PC-9 (cell line): ENCODE results near the gene RSPH1. TPM values are rescaled to one million over a fixed set of nuclear protein-coding genes. Genes with fewer than 3 reads are reported as not detected.
A peak's percentile ranks its signal among the peaks of the same experiment; 100 is the strongest.

Experiments
- BruUV-seq: library from RNA; stranded (reverse); fragments of 400-500 nt; replicated peaks from 2 replicates; lab custom pipeline; 2021; lab: Mats Ljungman, UMichigan
- CTCF ChIA-PET: fragments of 300-600 bp; sonication (Branson Sonifier 250); formaldehyde crosslinking; loops from one replicate; lab custom pipeline; 2022; ENCODE audit warnings: antibody characterized with exemption; lab: Charles Lee
- POLR2A ChIA-PET: fragments of 300-600 bp; sonication (Branson Sonifier 250); formaldehyde crosslinking; loops from one replicate; lab custom pipeline; 2022; ENCODE audit warnings: antibody characterized with exemption; ENCODE audit not compliant: unreplicated experiment; lab: Charles Lee
- DNase-seq, 2 experiments: peaks; one replicate each; pipeline versions ENCODE4 v3.0.0 to v3.0.0-alpha.2; 2015 to 2022; ENCODE audit warnings: mixed read lengths in 1 of 2
- H2AFZ ChIP-seq: fragments of 200-600 bp; sonication (generic); 2 replicates; pipeline ENCODE4 v1.8.1; 2017; ENCODE audit warnings: antibody characterized with exemption
- H3F3A ChIP-seq: fragments of 200-600 bp; sonication (generic); 2 replicates; pipeline ENCODE4 v1.8.1; 2017; ENCODE audit warnings: antibody characterized with exemption, mild to moderate bottlenecking, low read depth; ENCODE audit not compliant: insufficient read depth
- H3K27ac ChIP-seq: fragments of 200-600 bp; sonication (generic); 2 replicates; pipeline ENCODE4 v1.6.1; 2016; ENCODE audit warnings: mixed run types
- H3K27me3 ChIP-seq: fragments of 200-600 bp; sonication (generic); 2 replicates; pipeline ENCODE4 v1.6.1; 2016; ENCODE audit warnings: low read depth, mixed run types; ENCODE audit not compliant: insufficient read depth
- H3K36me3 ChIP-seq: fragments of 200-600 bp; sonication (generic); 2 replicates; pipeline ENCODE4 v1.6.1; 2016; ENCODE audit warnings: low read depth, mixed run types
- H3K4me1 ChIP-seq: fragments of 200-600 bp; sonication (generic); replicated peaks from 2 replicates; pipeline ENCODE4 v1.6.1; 2016; ENCODE audit warnings: mixed run types; ENCODE audit not compliant: insufficient read depth
- H3K4me2 ChIP-seq: fragments of 200-600 bp; sonication (generic); 2 replicates; pipeline ENCODE4 v1.6.1; 2017; ENCODE audit warnings: mixed run types
- H3K4me3 ChIP-seq: fragments of 200-600 bp; sonication (generic); 2 replicates; pipeline ENCODE4 v1.6.1; 2016; ENCODE audit warnings: mixed run types
- H3K79me2 ChIP-seq: fragments of 200-600 bp; sonication (generic); 2 replicates; pipeline ENCODE4 v1.6.1; 2017; ENCODE audit warnings: low read depth, mixed run types
- H3K9me2 ChIP-seq: fragments of 200-600 bp; sonication (generic); 2 replicates; pipeline ENCODE4 v1.8.1; 2017; ENCODE audit warnings: mild to moderate bottlenecking; ENCODE audit not compliant: insufficient read depth
- H3K9me3 ChIP-seq: fragments of 200-600 bp; sonication (generic); 2 replicates; pipeline ENCODE4 v1.8.1; 2016; ENCODE audit warnings: low read depth; ENCODE audit not compliant: insufficient read depth
- H4K20me1 ChIP-seq: fragments of 200-600 bp; sonication (generic); 2 replicates; pipeline ENCODE4 v1.8.1; 2017; ENCODE audit not compliant: insufficient read depth
- CTCF ChIP-seq: fragments of 200-600 bp; sonication (generic); conservative IDR thresholded peaks from 2 replicates; pipeline ENCODE4 v1.6.1; 2017; ENCODE audit warnings: mixed run types, antibody characterized with exemption, mild to moderate bottlenecking, moderate library complexity
- EZH2 ChIP-seq: fragments of 200-600 bp; sonication (generic); IDR thresholded peaks from 2 replicates; pipeline ENCODE4 v1.8.0; 2017; ENCODE audit warnings: antibody characterized with exemption, low read depth
- intact Hi-C: fragments of 100-400 bp; cut with micrococcal nuclease; formaldehyde crosslinking; loops from one replicate; pipeline ENCODE4 v1.10.0; 2022; ENCODE audit not compliant: unreplicated experiment
- total RNA-seq: library from RNA; stranded (reverse); gene quantifications from 2 replicates; pipeline ENCODE4 v1.2.3, GENCODE V29; 2021

RSPH1 gene
- total RNA-seq, 1 experiment from 2014 or later, result 8.0 TPM

DNA sequence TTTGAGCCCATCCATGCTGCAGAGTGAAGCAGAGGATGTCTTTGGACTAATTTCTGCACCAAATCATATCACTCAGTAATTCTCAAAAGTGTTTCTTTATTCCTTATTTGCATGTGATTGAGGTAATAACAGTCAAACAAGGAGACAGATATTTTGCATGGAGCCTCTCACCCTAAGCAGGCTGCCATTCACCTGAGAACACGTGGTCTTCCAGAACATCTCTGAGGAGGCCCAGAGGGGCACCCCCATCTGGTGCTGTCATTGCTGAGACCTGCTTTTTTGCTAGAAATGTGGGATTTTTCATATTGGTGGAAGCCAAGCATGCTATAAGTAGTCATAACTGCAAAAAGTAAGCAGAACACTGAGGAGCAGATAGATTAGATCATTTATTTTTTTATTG lies 25.4 kb upstream of the RSPH1 start:
- Histone ChIP-seq H3K27ac (no peak overlapping the region), H3K4me3 (no peak overlapping the region), H3K4me2 (no peak overlapping the region), H3K4me1 (peaks cover 30% of the 10 kb centered on the region), H2AFZ (no peak overlapping the region), H3K27me3 (no peaks in the 10 kb centered on the region), H3F3A (peaks cover 26% of the 10 kb centered on the region), H3K79me2 (peaks cover 89% of the 10 kb centered on the region), H3K36me3 (peaks cover 13% of the 10 kb centered on the region), H3K9me3 (no peaks in the 10 kb centered on the region), H3K9me2 (no peaks in the 10 kb centered on the region), H4K20me1 (no peaks in the 10 kb centered on the region)
- TF ChIP-seq CTCF (no peak), EZH2 (no peak)
- no TSS peak for BruUV-seq
- CTCF ChIA-PET, result no interaction called here
- DNase-seq, result no peak
- POLR2A ChIA-PET, result no interaction called here
- intact Hi-C loops, result no loop called here

- ChIA-PET CTCF (no interaction called here), POLR2A (no interaction called here)
- H3K27ac ChIP-seq, result no peak overlapping the region
- no peak for DNase-seq
- no peaks in the 10 kb centered on the region for H3K9me2 ChIP-seq
- H3K27me3 ChIP-seq, result no peaks in the 10 kb centered on the region
- H3K36me3 ChIP-seq, result peaks cover 13% of the 10 kb centered on the region
- no peaks in the 10 kb centered on the region for H3K9me3 ChIP-seq
- H3K79me2 ChIP-seq, result peaks cover 88% of the 10 kb centered on the region
- H3F3A ChIP-seq, result peaks cover 33% of the 10 kb centered on the region
- H3K4me3 ChIP-seq, result no peak overlapping the region
- H3K4me2 ChIP-seq, result no peak overlapping the region
- no TSS peak for BruUV-seq
- intact Hi-C loops, result no loop called here
- H3K4me1 ChIP-seq, result peaks cover 34% of the 10 kb centered on the region
- TF ChIP-seq CTCF (no peak), EZH2 (no peak)
- H4K20me1 ChIP-seq, result no peaks in the 10 kb centered on the region
- no peak overlapping the region for H2AFZ ChIP-seq
These were observed 24.7 kb upstream of the RSPH1 start for GRCh38 chr21:42520628-42521253.

- peaks cover 40% of the 10 kb centered on the region for H3K4me1 ChIP-seq
- H3K36me3 ChIP-seq, result peaks cover 13% of the 10 kb centered on the region
- intact Hi-C loops, result loop anchor here (1.0 to 10.0 kb wide), 4 partner anchors 22 to 134 kb away; partner anchors contain the start of gene RSPH1
- POLR2A ChIA-PET, result interaction anchor here (0.6 kb wide), 1 partner anchor 295 kb away, joined by 3 read pairs; no protein-coding TSS in a partner anchor
- DNase-seq, result no peak
- H3K27me3 ChIP-seq, result no peaks in the 10 kb centered on the region
- peak overlapping the region; percentile 37; the same call in 1 of the 2 replicates for H3K4me3 ChIP-seq
- H3F3A ChIP-seq, result peaks cover 49% of the 10 kb centered on the region
- CTCF ChIA-PET, result interaction anchor here (0.5 to 1.0 kb wide), 2 partner anchors 51 to 326 kb away, joined by 4 read pairs; no protein-coding TSS in a partner anchor
- peak overlapping the region; percentile 89 for H3K4me2 ChIP-seq
- H2AFZ ChIP-seq, result no peak overlapping the region
- TF ChIP-seq EZH2, result no peak
- TF ChIP-seq CTCF, result no peak
- H4K20me1 ChIP-seq, result no peaks in the 10 kb centered on the region
- peak overlapping the region; percentile 93 for H3K27ac ChIP-seq
- no peaks in the 10 kb centered on the region for H3K9me2 ChIP-seq
- H3K9me3 ChIP-seq, result no peaks in the 10 kb centered on the region
- peaks cover 90% of the 10 kb centered on the region for H3K79me2 ChIP-seq
- no TSS peak for BruUV-seq
These were observed 22.6 kb upstream of the RSPH1 start for GRCh38 chr21:42518626-42519025.
